Stimulated activated memory B cell treated with anti-CD40 and anti-IgM and Interleukin-4, amounts not matched to agents 10 μg/mL and 1 μg/mL and 100 μg/mL, for 72 hours (primary cell): ENCODE measurements around the gene ISG15.
"Not testable (repeated sequence)": the region's sequence is repeated elsewhere in the genome, so short reads cannot be mapped to it uniquely, and the experiment has no call there.

Experiments
- ATAC-seq: fragments of 150-1000 bp; cut with Tn5 transposase; 2 replicates; pipeline ENCODE4 v1.10.0; 2021
- H3K27ac Mint-ChIP-seq: one replicate; pipeline ENCODE4 v1.8.0; 2022; ENCODE audit warnings: mild to moderate bottlenecking, mixed read lengths
- H3K27me3 Mint-ChIP-seq: one replicate; pipeline ENCODE4 v1.8.0; 2022; ENCODE audit warnings: mixed read lengths
- H3K36me3 Mint-ChIP-seq: one replicate; pipeline ENCODE4 v1.8.0; 2022; ENCODE audit warnings: mixed read lengths
- H3K4me1 Mint-ChIP-seq: one replicate; pipeline ENCODE4 v1.8.0; 2022; ENCODE audit warnings: mixed read lengths
- H3K4me3 Mint-ChIP-seq: one replicate; pipeline ENCODE4 v1.8.0; 2022; ENCODE audit warnings: mild to moderate bottlenecking, moderate library complexity, mixed read lengths
- H3K9me3 Mint-ChIP-seq: one replicate; pipeline ENCODE4 v1.8.0; 2022; ENCODE audit warnings: mixed read lengths

The ISG15 gene

DNA sequence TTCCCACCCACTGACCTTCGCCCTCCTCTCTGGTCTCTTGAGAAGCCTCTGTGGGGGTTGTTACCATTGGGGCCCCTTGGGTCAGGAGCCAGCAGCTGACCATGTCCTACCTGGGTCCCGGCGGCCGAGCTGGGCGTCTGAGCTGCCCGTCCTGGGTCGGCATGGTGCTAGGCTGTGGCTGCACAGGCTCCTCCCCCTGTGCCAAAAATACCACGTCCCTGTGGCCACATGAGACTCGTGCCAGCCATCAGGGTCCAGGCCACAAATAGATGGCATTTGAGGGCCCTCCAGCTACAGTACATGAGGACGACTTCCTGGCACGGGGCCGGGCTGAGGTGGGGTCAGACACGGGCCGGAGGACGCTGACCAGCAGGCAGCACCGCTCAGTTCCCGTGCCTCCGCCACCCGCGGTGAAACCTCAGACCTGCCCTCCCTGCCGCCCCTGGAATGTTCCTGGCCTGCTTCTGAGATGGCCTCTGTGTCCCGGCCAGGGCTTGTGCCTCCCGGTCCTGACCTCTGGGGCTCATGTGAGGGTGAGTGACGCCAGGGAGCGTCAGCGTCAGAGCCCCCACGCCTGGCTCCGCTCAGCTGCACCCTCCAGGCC, 31.2 kb upstream of the ISG15 start, which contains the start of gene PERM1:
Gene PERM1 (minus strand): TSS at position 139 of the 604 bp plus-strand sequence. CDS start 1,064 bp downstream, outside the sequence.
- peaks cover 62% of the 10 kb centered on the region for H3K27me3 Mint-ChIP-seq
- no peaks in the 10 kb centered on the region for H3K9me3 Mint-ChIP-seq
- peaks cover 5% of the 10 kb centered on the region for H3K36me3 Mint-ChIP-seq
- H3K27ac Mint-ChIP-seq, result no peak within 1 kb of the TSS
- peaks cover 5% of the 10 kb centered on the region for H3K4me1 Mint-ChIP-seq
- ATAC-seq, result no peak
- H3K4me3 Mint-ChIP-seq, result no peak within 1 kb of the TSS

GRCh38 chr1:982765-983436, 30.4 kb upstream of the ISG15 start:
- no peak for ATAC-seq
- no peak overlapping the region for H3K27ac Mint-ChIP-seq
- H3K4me3 Mint-ChIP-seq, result no peak overlapping the region
- peaks cover 5% of the 10 kb centered on the region for H3K4me1 Mint-ChIP-seq
- H3K9me3 Mint-ChIP-seq, result no peaks in the 10 kb centered on the region
- peaks cover 5% of the 10 kb centered on the region for H3K36me3 Mint-ChIP-seq
- H3K27me3 Mint-ChIP-seq, result peaks cover 64% of the 10 kb centered on the region

DNA sequence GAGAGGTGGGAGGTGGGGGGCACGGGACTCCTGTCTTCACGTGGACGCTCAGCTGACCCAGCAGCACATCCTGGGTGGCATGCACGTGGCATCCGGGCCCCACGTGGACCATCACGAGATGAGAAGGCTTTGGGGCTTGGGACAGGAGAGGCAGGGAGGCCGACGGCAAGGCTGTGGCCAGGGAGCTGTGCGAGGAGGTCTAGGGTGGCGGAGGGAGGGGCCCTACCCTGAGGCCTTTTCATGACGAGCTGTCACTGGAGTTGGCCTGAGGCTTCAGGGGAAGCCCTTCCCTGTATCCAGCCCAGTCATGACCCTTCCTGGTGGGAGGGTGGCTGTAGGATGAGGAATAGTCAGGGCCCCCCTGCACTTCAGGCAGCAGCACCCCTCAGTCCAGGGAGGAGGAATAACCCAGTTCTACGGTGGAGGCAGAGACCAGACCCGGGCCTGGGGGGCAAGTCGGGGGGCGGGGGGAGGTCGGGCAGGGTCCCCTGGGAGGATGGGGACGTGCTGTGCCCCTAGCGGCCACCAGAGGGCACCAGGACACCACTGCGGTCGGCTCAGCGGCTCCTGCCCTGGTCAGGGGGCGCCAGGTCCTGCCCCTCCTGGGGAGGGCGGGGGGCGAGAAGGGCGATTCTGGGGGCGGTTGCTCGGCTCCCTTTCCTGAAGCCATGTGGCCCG, 29.4 kb upstream of the ISG15 start:
- peak; percentile 59 for ATAC-seq
- no peaks in the 10 kb centered on the region for H3K4me1 Mint-ChIP-seq
- no peak overlapping the region for H3K4me3 Mint-ChIP-seq
- H3K27ac Mint-ChIP-seq, result no peak overlapping the region
- H3K9me3 Mint-ChIP-seq, result peaks cover 5% of the 10 kb centered on the region
- H3K36me3 Mint-ChIP-seq, result peaks cover 6% of the 10 kb centered on the region
- H3K27me3 Mint-ChIP-seq, result peaks cover 66% of the 10 kb centered on the region

- Mint-ChIP-seq H3K36me3 (peaks cover 9% of the 10 kb centered on the region), H3K4me3 (no peak overlapping the region), H3K4me1 (no peaks in the 10 kb centered on the region), H3K9me3 (peaks cover 7% of the 10 kb centered on the region), H3K27ac (no peak overlapping the region), H3K27me3 (peaks cover 71% of the 10 kb centered on the region)
- ATAC-seq, result no peak
Measured at GRCh38 chr1:984476-984814, 28.9 kb upstream of the ISG15 start.

DNA sequence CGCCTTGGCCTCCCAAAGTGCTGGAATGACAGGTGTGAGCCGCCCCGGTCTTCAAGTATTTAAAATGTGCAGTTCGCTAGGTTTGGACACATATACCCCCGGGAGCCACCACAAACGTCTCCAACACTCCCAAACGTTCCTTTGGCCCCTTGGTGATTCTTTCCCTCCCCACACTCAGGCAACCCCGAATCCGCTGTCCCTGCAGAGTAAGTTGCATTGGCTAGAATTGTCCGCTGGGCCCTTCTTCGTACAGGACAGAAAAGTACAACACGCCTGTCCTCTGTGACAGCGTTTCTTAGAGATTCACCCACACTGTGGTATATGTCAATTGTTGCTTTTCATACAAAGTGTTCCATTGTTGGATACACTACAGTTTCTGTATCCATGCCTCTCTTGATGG, 28.2 kb upstream of the ISG15 start:
- Mint-ChIP-seq H3K27ac (no peak overlapping the region), H3K4me1 (no peaks in the 10 kb centered on the region), H3K4me3 (no peak overlapping the region), H3K9me3 (peaks cover 7% of the 10 kb centered on the region), H3K27me3 (peaks cover 78% of the 10 kb centered on the region), H3K36me3 (peaks cover 9% of the 10 kb centered on the region)
- ATAC-seq, result no peak

DNA sequence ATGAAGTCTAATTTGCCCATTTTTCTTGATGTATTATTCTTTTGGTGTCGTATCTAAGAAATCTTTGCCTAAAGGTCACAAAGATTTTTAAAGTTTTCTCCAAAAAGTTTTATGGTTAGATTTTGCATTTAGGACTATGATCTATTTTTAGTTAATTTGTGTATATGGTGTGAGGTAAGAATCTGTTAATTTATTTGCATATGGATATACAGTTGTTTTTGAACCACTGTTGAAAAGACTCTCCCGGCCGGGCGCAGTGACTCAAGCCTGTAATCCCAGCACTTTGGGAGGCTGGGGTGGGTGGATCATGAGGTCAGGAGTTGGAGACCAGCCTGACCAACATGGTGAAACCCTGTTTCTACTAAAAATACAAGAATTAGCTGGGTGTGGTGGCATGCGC, 25.2 kb upstream of the ISG15 start:
- Mint-ChIP-seq H3K27me3 (peaks cover 87% of the 10 kb centered on the region), H3K9me3 (peaks cover 17% of the 10 kb centered on the region), H3K36me3 (peaks cover 15% of the 10 kb centered on the region), H3K4me1 (peaks cover 14% of the 10 kb centered on the region)
- not testable (repeated sequence) for ATAC-seq, H3K4me3 Mint-ChIP-seq, H3K27ac Mint-ChIP-seq

- H3K27me3 Mint-ChIP-seq, result peaks cover 86% of the 10 kb centered on the region
- not testable (repeated sequence) for ATAC-seq, H3K4me3 Mint-ChIP-seq
Measured at GRCh38 chr1:991275-991674, 22.0 kb upstream of the ISG15 start.

GRCh38 chr1:991895-992294, 21.4 kb upstream of the ISG15 start:
- peaks cover 16% of the 10 kb centered on the region for H3K4me1 Mint-ChIP-seq
- H3K27me3 Mint-ChIP-seq, result peaks cover 86% of the 10 kb centered on the region
- peaks cover 15% of the 10 kb centered on the region for H3K36me3 Mint-ChIP-seq
- peaks cover 17% of the 10 kb centered on the region for H3K9me3 Mint-ChIP-seq
- peak overlapping the region; percentile 47 for H3K27ac Mint-ChIP-seq
- ATAC-seq, result no peak
- H3K4me3 Mint-ChIP-seq, result no peak overlapping the region

More at GRCh38 chr1:991275-991674, 22.0 kb upstream of the ISG15 start:
- Mint-ChIP-seq H3K9me3 (peaks cover 17% of the 10 kb centered on the region), H3K4me1 (peaks cover 14% of the 10 kb centered on the region), H3K36me3 (peaks cover 15% of the 10 kb centered on the region)
- H3K27ac Mint-ChIP-seq, result not testable (repeated sequence)

DNA sequence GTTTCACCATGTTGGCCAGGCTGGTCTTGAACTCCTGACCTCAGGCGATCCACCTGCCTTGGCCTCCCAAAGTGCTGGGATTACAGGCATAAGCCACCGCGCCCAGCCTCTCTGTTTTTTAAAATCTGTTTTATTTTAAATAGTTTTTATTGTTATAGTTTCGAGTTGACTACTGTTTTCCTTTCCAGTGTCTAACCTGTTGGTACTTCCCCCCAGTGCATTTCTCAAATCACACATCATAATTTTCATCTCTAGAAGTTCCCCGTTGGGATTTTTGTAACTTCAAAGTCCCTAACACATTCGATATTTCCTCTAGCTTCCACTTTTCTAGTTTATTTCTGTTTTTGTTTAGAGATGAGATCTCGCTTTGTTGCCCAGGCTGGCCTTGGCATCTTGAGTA, 20.9 kb upstream of the ISG15 start:
- H3K4me1 Mint-ChIP-seq, result peaks cover 21% of the 10 kb centered on the region
- peak overlapping the region; percentile 47 for H3K27ac Mint-ChIP-seq
- no peak overlapping the region for H3K4me3 Mint-ChIP-seq
- ATAC-seq, result peak; percentile 53
- peaks cover 15% of the 10 kb centered on the region for H3K36me3 Mint-ChIP-seq
- peaks cover 90% of the 10 kb centered on the region for H3K27me3 Mint-ChIP-seq
- H3K9me3 Mint-ChIP-seq, result peaks cover 17% of the 10 kb centered on the region

DNA sequence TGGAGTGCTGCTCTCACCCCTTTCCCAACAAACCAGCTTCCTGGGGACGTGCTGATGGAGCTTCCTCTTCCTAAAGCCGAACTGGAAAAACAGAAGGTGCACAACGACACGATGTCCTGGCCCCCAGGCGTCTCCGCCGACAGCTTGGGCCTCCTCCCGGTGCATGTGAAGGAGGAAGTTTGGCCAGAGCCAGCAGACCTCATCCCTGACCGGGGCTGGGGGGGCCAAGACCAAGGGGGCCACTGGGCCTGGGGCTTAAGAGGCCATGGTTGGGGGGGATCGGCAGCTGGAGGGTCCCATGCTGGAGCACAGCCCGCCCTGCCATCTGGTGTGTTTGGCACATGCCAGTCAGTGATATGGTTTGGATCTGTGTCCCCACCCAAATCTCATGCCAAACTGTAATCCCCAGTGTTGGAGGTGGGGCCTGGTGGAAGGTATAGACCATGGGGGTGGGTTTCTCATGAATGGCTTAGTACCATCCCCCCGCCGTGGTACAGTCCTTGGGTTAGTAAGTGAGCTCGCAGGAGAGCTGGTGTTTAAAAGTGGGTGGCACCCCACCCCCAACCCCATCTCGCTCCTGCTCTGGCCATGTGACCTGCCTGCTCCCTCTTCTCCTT, 19.8 kb upstream of the ISG15 start:
- H3K27me3 Mint-ChIP-seq, result peaks cover 91% of the 10 kb centered on the region
- H3K4me1 Mint-ChIP-seq, result peaks cover 24% of the 10 kb centered on the region
- peaks cover 13% of the 10 kb centered on the region for H3K36me3 Mint-ChIP-seq
- H3K9me3 Mint-ChIP-seq, result peaks cover 16% of the 10 kb centered on the region
- no peak for ATAC-seq
- no peak overlapping the region for H3K27ac Mint-ChIP-seq
- no peak overlapping the region for H3K4me3 Mint-ChIP-seq

GRCh38 chr1:994546-994945, 18.8 kb upstream of the ISG15 start:
- not testable (repeated sequence) for H3K4me3 Mint-ChIP-seq, H3K27ac Mint-ChIP-seq

DNA sequence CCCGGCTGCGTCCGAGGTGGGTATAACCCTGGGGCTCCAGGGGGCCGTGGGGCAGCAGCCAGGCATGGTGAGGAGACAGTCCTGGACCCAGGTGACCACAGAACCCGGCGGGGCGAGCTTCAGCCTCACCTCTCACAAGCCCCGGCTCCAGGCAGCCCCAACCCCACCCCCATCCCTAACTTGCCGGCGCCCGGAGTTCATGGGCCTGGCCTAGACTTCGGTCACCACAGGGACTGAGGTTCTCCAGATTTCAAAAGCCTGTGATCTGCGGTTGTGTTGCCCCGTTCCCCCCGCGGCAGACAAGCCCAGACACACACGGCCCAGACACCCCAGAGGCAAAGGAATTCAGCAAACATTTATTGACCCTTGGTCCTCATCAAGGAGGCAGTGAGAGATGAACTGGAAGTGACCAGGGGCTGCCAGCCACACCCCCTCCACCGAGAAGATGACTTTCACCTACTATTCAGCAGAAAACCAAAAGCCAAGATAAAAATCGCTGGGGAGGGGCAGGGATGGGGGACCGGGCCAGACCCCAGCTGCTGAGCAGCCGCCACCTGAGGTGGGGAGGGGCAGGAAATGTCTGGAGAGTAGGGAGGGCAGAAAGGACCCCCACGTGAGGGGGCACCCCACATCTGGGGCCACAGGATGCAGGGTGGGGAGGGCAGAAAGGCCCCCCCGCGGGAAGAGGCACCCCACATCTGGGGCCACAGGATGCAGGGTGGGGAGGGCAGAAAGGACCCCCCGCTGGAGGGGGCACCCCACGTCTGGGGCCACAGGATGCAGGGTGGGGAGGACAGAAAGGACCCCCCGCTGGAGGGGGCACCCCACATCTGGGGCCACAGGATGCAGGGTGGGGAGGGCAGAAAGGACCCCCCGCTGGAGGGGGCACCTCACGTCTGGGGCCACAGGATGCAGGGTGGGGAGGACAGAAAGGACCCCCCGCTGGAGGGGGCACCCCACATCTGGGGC, 17.3 kb upstream of the ISG15 start:
- Mint-ChIP-seq H3K27me3 (peaks cover 70% of the 10 kb centered on the region), H3K36me3 (peaks cover 6% of the 10 kb centered on the region), H3K9me3 (peaks cover 10% of the 10 kb centered on the region), H3K27ac (no peak overlapping the region), H3K4me3 (no peak overlapping the region), H3K4me1 (peaks cover 29% of the 10 kb centered on the region)
- ATAC-seq, result no peak

More at GRCh38 chr1:994546-994945, 18.8 kb upstream of the ISG15 start:
- peaks cover 24% of the 10 kb centered on the region for H3K4me1 Mint-ChIP-seq
- peaks cover 84% of the 10 kb centered on the region for H3K27me3 Mint-ChIP-seq
- not testable (repeated sequence) for H3K36me3 Mint-ChIP-seq, ATAC-seq, H3K9me3 Mint-ChIP-seq

DNA sequence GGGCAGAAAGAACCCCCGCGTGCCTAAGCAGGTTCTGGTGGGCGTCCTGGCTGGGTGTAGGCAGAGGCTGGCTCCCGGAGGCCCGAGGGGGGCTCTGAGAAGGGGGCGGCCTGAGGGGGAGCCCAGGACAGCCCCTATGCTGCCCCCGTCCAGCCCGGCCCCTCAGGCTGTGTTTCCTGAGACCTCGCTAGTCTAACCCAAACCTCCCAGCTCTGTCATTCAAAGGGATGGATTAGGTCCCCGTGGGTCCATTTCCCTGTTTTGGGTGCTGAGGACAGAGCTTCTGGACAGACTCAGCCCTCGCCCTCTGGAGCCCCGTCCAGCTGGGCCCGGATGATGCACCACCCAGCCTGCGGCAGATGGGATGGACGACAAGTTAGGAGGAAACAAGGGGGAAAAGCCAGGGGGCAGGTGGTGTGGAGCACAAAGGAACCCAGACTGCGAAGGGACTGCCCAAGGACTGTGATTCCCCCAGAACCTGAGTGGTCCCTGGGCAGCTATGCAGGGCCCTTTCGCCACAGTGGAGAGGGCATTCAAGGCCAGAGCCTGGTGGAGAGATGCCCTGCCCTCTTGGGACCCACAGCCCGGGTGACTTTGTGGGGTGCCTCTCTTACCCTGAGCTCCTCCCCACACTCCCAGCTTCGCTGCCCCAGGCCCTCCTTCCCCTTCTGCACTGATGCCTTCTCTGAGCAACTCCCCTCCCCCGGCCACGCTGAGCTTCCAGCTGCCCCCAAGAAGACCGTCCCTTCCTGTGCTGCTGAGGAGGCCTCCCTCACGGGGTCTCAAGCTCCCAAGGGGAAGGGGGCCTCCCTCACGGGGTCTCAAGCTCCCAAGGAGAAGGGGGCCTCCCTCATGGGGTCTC, 16.2 kb upstream of the ISG15 start:
- H3K4me3 Mint-ChIP-seq, result peak overlapping the region; percentile 50
- H3K9me3 Mint-ChIP-seq, result peaks cover 4% of the 10 kb centered on the region
- ATAC-seq, result no peak
- peaks cover 29% of the 10 kb centered on the region for H3K4me1 Mint-ChIP-seq
- H3K27me3 Mint-ChIP-seq, result peaks cover 61% of the 10 kb centered on the region
- H3K36me3 Mint-ChIP-seq, result peaks cover 2% of the 10 kb centered on the region
- H3K27ac Mint-ChIP-seq, result no peak overlapping the region

GRCh38 chr1:997713-997992, 15.6 kb upstream of the ISG15 start:
- H3K4me3 Mint-ChIP-seq, result peak overlapping the region; percentile 50
- no peaks in the 10 kb centered on the region for H3K36me3 Mint-ChIP-seq
- peaks cover 61% of the 10 kb centered on the region for H3K27me3 Mint-ChIP-seq
- H3K27ac Mint-ChIP-seq, result no peak overlapping the region
- H3K4me1 Mint-ChIP-seq, result peaks cover 25% of the 10 kb centered on the region
- no peak for ATAC-seq
- peaks cover 2% of the 10 kb centered on the region for H3K9me3 Mint-ChIP-seq
